ENCODE measurements around the gene PAGE2B. TPM values are rescaled to one million over a fixed set of nuclear protein-coding genes. Genes with fewer than 3 reads are reported as not detected.
"Not testable (repeated sequence)": the region's sequence is repeated elsewhere in the genome, so short reads cannot be mapped to it uniquely, and the experiment has no call there.

PAGE2B gene
- total RNA-seq, 1 donor from 2014 or later = not detected

GRCh38 chrX:55056820-55057674, 17.8 kb upstream of the PAGE2B start:
- Histone ChIP-seq H3K9ac (ENCODE audit: low read length) (no peak overlapping the region), H2AFZ (ENCODE audit: low read depth, low read length) (peak overlapping the region; percentile 52), H3K9me3 (ENCODE audit: insufficient read depth, low read depth, low read length) (no peaks in the 10 kb centered on the region), H3K4me2 (ENCODE audit: low read length) (peak overlapping the region; percentile 73), H3K27ac (ENCODE audit: low read depth, low read length) (peak overlapping the region; percentile 67), H3K36me3 (ENCODE audit: insufficient read depth, low read length) (no peaks in the 10 kb centered on the region), H4K20me1 (ENCODE audit: insufficient read depth, low read length) (no peaks in the 10 kb centered on the region), H3K79me2 (ENCODE audit: insufficient read depth, low read length) (no peaks in the 10 kb centered on the region), H3K4me1 (ENCODE audit: insufficient read depth, low read length) (no peaks in the 10 kb centered on the region), H3K27me3 (ENCODE audit: insufficient read depth, low read length) (no peaks in the 10 kb centered on the region), H3K4me3 (ENCODE audit: insufficient read depth, low read depth, low read length) (peak overlapping the region; percentile 6)
- H3K4me1 Mint-ChIP-seq (ENCODE audit: low read depth, unreplicated experiment) = peaks cover 7% of the 10 kb centered on the region
- peak; percentile 55 for DNase-seq (ENCODE audit: low read depth)
- H3K9me3 Mint-ChIP-seq (ENCODE audit: unreplicated experiment) = peaks cover 3% of the 10 kb centered on the region
- H3K27me3 Mint-ChIP-seq (ENCODE audit: low read depth, unreplicated experiment) = no peaks in the 10 kb centered on the region
- peak overlapping the region; percentile 83 for H3K27ac Mint-ChIP-seq (ENCODE audit: unreplicated experiment)
- no peak overlapping the region for H3K4me3 Mint-ChIP-seq (ENCODE audit: unreplicated experiment)
- TF ChIP-seq CTCF (IDR thresholded peaks at IDR 0.05; ENCODE audit: insufficient read depth, low read depth, low read length) (no peak), EZH2 (IDR thresholded peaks at IDR 0.05; ENCODE audit: insufficient read depth, low read length) (no peak)
- FAIRE-seq = no peak
- H3K36me3 Mint-ChIP-seq (ENCODE audit: low read depth, unreplicated experiment) = no peaks in the 10 kb centered on the region

DNA sequence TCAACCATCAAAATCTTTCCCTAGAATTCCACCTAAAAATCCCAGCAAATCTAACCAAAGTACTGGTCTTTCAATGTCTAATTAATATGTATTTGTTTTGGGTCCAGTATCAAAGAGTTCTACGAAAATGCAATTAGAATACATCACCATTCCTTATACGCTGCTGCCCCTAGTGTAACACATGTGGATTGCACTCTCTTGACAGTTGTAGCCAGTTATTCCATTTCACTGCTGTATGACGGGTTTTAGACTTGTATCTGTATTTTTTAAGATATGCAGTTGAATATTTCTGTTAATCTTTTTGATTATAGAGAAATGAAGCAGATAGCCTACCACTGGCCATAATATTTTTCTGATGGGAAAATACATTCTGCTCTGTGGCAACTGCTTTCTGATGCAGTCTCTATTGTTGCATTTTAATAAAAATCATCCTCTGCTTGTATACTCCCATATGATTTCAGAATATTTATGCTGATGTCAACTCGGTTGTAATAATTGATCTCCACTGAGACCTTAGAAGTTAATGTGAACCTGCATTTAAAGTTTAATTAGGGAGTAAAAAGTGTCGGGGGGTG, 17.1 kb upstream of the PAGE2B start:
- no peaks in the 10 kb centered on the region for H3K27me3 ChIP-seq (ENCODE audit: insufficient read depth, low read length)
- H4K20me1 ChIP-seq (ENCODE audit: insufficient read depth, low read length) = no peaks in the 10 kb centered on the region
- peak; percentile 82 for TF ChIP-seq CTCF (IDR thresholded peaks at IDR 0.05; ENCODE audit: insufficient read depth, low read depth, low read length)
- no peak for TF ChIP-seq EZH2 (IDR thresholded peaks at IDR 0.05; ENCODE audit: insufficient read depth, low read length)
- no peaks in the 10 kb centered on the region for H3K9me3 ChIP-seq (ENCODE audit: insufficient read depth, low read depth, low read length)
- DNase-seq (ENCODE audit: low read depth) (no peak), FAIRE-seq (peak; percentile 41)
- Mint-ChIP-seq H3K9me3 (ENCODE audit: unreplicated experiment) (peaks cover 3% of the 10 kb centered on the region), H3K27ac (ENCODE audit: unreplicated experiment) (peak overlapping the region; percentile 83), H3K27me3 (ENCODE audit: low read depth, unreplicated experiment) (no peaks in the 10 kb centered on the region), H3K4me3 (ENCODE audit: unreplicated experiment) (no peak overlapping the region), H3K4me1 (ENCODE audit: low read depth, unreplicated experiment) (peaks cover 7% of the 10 kb centered on the region), H3K36me3 (ENCODE audit: low read depth, unreplicated experiment) (no peaks in the 10 kb centered on the region)
- no peaks in the 10 kb centered on the region for H3K79me2 ChIP-seq (ENCODE audit: insufficient read depth, low read length)
- H3K4me1 ChIP-seq (ENCODE audit: insufficient read depth, low read length) = no peaks in the 10 kb centered on the region
- H3K4me3 ChIP-seq (ENCODE audit: insufficient read depth, low read depth, low read length) = no peak overlapping the region
- peak overlapping the region; percentile 67 for H3K27ac ChIP-seq (ENCODE audit: low read depth, low read length)
- H3K9ac ChIP-seq (ENCODE audit: low read length) = no peak overlapping the region
- H3K4me2 ChIP-seq (ENCODE audit: low read length) = peak overlapping the region; percentile 73
- peak overlapping the region; percentile 52 for H2AFZ ChIP-seq (ENCODE audit: low read depth, low read length)
- no peaks in the 10 kb centered on the region for H3K36me3 ChIP-seq (ENCODE audit: insufficient read depth, low read length)

DNA sequence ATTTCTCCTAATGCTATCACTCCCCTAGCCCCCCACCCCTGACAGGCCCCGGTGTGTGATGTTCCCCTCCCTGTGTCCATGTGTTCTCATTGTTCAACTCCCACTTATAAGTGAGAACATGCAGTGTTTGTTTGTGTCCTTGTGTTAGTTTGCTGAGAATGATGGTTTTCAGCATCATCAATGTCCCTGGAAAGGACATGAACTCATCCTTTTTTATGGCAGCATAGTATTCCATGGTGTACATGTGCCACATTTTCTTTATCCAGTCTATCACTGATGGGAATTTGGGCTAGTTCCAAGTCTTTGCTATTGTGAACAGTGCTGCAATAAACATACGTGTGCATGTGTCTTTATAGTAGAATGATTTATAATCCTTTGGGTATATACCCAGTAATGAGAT, 7.7 kb upstream of the PAGE2B start:
- not testable (repeated sequence) for H3K4me3 Mint-ChIP-seq (ENCODE audit: unreplicated experiment); H3K9me3 Mint-ChIP-seq (ENCODE audit: unreplicated experiment); DNase-seq (ENCODE audit: low read depth); H3K79me2 ChIP-seq (ENCODE audit: insufficient read depth, low read length); H3K4me2 ChIP-seq (ENCODE audit: low read length); H4K20me1 ChIP-seq (ENCODE audit: insufficient read depth, low read length); H3K27me3 ChIP-seq (ENCODE audit: insufficient read depth, low read length); FAIRE-seq; H3K36me3 Mint-ChIP-seq (ENCODE audit: low read depth, unreplicated experiment); H3K27ac ChIP-seq (ENCODE audit: low read depth, low read length); H3K4me3 ChIP-seq (ENCODE audit: insufficient read depth, low read depth, low read length); H3K4me1 ChIP-seq (ENCODE audit: insufficient read depth, low read length); H3K9ac ChIP-seq (ENCODE audit: low read length); H3K4me1 Mint-ChIP-seq (ENCODE audit: low read depth, unreplicated experiment); H2AFZ ChIP-seq (ENCODE audit: low read depth, low read length); H3K36me3 ChIP-seq (ENCODE audit: insufficient read depth, low read length); H3K27me3 Mint-ChIP-seq (ENCODE audit: low read depth, unreplicated experiment); H3K9me3 ChIP-seq (ENCODE audit: insufficient read depth, low read depth, low read length); H3K27ac Mint-ChIP-seq (ENCODE audit: unreplicated experiment)

Data from astrocyte (in vitro differentiated cells and primary cell).